ENCODE measurements around the gene WNT3A.

The WNT3A gene

GRCh38 chr1:228073061-228073856 is 66.5 kb downstream of the WNT3A start:
- no peak for DNase-seq

- DNase-seq: no peak
These were observed 67.2 kb downstream of the WNT3A start for GRCh38 chr1:228073857-228074545.

DNA sequence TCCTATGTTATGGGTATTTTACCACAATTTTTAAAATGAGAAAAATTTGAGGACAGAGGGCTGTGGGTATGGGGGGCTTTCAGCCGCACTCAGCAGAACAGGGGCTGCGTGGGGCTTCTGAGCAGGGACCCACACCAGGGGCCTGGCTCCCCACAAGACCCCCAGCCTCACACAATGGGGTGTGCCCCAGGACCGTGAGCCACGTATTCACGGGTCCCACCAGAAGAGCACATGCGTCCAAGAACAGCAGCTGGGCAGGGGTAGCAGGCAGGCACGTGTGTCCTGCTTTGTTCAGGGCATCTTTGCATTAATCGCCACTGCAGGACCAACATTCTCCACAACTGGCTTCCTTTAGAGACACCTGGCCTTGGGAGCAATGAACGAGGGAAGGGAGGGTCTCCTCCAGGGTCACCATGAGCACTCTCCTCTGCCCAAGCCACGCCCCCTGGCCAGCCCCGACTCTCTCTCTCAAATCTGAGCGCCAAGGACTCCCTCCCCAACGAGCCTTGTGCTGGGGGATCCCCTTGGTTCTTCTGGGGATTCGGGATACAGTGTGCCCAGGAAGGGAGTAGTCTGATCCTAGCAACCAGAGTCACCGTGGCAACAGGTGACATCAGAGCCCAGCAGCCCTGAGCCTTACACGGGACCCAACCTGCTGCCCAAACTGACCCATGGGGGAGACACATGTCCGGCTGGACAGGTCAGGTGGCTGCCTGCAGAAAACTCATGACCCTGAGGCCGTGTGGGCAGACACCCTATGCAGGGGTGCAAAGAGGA is 68.3 kb downstream of the WNT3A start:
- DNase-seq: no peak

DNA sequence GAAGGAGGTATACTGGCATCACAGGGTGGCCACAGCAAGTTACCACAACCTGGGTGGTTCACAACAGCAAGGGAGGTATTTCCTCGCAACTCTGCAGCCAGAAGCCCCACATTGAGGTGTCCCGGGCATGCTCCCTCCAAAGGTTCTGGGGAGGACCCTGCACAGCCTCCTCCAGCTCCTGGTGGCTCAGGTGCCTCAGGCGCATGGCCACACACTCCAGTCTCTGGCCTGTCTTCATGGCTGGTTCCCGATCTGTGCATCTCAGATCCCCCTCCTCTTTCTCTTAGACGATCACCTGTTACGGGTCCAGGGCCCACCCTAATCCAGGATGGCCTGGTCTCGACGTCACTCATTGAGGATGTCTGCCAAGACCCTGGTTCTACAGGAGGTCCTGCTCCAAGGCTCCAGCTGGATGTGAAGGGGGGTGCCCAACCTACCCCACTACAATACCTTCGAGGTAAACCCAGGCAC is 69.0 kb downstream of the WNT3A start:
- DNase-seq: no peak

DNA sequence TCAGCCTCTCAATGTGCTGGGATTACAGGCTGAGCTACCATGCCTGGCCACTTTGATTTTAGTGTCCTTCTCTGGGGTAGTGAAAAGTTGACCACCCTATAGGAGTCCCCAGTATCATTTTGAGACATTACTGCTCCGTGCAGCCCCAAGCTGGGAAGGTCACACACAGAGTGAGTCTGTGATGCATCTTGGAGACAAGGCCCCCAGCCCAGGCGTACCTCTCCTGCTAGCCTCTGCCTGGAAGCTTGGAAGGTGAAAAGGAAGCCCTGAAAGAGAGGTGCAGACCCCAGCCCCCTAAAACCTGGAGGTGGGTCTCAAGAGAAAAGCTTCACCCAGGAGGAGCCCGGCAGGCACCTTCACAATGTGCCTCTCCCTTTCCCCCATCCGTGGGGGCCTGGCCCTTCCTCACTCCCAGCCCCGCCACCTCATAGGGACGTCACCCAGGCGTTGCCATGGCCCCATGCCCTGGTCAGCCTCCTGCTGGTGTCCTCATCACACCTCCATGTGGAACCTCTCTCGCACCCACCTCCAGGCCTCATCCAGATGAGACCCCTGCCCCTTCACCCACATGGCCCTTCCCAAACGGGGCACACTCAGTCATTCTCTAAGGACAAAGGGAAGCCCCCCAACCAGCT is 70.1 kb downstream of the WNT3A start:
- DNase-seq: no peak

DNA sequence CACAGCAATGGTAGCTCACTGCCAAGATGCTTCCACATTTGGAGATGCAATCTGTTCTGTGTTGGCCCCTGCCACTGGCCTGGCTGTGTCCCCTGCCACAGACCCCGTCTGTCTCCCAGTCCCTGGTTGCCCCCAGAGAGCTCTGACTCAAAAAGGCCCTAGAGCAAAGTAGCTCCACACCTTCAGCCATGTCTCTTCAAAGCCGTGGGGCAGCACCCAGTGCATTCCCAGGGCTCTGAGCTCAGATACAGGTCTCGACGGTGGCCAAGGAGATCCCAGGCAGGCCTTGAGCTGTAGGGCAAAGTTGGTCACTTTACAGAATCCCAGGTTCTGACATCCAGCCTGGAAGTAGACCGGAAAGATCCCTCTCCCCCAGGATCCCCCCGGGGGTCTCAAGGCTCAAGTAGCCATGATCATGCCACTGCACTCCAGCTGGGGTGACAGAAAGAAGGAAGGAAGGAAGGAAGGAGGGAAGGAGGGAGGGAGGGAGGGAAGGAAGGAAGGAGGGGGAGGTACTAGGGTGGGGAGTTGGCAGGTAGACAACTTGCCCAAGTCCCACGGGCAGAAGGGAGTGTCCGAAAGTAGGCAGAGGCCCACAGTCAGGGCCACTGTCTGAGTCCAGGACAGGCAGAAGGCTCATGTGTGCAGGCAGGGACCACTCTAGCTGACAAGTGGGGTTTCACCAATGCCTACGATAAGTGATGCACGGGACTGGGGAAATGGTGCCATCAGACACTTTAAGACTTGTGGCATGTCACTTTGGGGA is 71.0 kb downstream of the WNT3A start:
- no peak for DNase-seq

DNA sequence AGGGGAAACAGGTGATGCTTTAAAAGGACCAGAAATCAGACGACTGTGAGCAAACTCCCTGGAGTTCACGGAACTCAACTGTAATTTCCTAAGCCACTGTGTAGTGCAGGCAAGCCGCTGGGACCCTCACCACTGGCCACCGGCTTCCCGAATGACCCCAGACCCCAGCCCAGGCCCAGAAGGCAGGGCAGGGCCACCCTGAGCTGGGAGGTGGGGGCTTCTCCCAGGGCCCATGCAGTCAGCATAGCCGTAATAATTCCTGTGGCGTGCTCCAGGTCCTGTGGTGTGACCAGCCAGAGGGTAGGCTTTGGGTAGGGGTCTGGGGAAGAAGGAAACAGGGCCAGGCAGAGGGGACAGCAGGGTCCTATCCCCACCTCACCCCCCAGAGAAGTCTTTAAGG is 72.2 kb downstream of the WNT3A start:
- no peak for DNase-seq

- DNase-seq: no peak
These were observed 72.9 kb downstream of the WNT3A start for GRCh38 chr1:228079601-228080263.

- no peak for DNase-seq
These were observed 74.3 kb downstream of the WNT3A start for GRCh38 chr1:228081144-228081543.

DNA sequence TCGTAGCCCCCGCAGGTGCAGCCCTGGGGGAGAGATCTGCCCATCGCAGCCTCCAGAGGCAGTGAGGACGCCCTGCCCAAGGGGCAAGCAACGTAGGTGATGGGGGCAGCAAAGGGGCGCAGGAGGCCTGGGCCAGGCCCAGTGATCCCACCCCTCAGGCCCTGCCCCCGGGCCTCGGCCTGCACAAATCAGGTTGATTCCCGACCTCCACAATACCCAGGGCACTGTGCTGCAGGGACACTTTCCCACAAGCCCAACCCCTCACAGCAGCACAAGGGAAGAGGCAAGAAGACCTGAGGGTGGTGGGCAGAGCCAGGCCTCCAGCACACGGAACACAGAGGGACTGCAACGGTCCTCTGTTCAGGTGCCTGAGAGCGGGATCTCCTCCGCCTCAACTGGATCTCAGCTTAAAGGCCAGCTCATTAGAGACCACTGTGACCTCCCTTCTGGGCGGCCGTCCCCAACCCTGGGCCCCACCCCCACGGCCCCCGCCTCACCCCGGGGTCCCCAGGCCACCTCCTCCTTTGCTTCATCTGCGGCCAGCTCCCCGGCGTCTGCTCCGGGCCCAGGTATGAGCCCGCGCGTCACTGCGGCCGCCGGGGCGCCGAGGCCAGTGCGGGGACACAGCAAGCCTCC is 74.9 kb downstream of the WNT3A start:
- no peak for DNase-seq

- DNase-seq: peak; percentile 86 to 96
These were observed 75.6 kb downstream of the WNT3A start, which contains the start of gene ARF1 for GRCh38 chr1:228082214-228082917. TSS of gene ARF1 (plus strand) at chr1:228082708. CDS start at chr1:228097115, 14,407 bp downstream.

DNA sequence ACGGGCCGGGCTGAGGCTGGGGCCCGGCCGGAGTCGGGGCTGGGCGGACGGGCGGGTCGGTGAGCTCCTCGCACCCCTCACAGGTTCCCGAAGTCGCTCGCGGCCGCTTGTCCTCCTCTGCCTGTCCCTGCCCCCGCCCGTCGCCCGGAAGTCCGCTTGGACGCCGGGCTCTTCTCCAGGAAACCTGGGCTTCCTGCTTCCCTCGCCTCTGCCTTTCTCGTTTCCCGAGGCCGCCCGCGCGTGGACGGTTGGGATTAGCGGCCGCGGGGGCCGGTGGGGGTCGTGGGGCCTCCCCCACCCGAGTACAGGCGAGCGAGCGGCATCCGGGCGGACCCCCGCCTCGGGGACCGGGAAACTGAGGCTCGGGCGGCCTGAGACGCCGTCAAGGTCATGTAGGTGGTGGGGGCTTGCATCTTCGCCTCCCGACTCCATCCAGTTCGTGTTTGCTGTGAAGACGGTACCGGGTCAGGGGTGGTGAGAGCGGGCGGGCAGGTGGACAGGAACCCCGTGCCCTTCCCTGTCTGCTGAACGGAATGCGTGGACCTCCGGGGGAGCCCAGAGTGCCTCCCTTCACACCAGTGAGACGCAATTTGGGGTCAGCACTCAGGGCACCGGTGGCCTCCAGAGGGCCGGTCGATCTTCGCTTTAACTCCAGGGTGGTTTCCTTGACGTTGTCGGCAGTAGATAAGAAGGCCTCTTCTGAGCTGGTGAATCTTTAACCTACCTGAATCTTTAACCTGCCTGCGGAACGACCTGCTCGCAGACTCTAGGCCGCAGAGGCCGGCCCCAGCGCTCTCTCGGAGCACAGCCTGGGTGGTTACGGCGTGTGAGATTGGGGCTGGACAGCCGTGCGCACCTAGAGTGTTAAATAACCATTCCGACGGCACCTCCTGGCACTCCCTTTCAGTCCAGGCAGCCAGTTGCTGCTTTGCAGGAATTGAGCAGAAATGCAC is 76.4 kb downstream of the WNT3A start:
- DNase-seq: no peak

DNA sequence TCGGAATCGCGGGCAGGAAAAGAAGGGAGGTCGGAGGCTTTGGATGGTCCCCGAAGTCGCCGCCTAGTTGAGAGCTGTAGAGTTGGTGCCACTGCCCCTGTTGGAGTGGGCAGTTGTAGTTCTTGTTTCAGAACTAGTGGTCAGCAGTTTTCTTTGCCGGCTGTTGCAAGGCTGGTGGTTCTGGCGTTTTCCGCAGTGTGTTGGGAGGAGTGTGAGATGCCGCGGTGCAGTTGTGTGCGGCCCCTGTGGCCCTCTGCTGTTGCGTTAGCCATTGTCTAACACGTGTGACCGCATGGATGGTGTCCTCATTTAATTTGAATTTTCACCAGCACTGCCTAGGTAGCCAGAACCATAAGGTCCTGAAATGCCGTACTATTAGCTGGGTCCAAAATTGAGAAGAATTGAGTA is 77.1 kb downstream of the WNT3A start:
- no peak for DNase-seq

- DNase-seq: no peak
These were observed 77.5 kb downstream of the WNT3A start for GRCh38 chr1:228084325-228084724.

GRCh38 chr1:228084797-228085196 is 78.0 kb downstream of the WNT3A start:
- no peak for DNase-seq

DNA sequence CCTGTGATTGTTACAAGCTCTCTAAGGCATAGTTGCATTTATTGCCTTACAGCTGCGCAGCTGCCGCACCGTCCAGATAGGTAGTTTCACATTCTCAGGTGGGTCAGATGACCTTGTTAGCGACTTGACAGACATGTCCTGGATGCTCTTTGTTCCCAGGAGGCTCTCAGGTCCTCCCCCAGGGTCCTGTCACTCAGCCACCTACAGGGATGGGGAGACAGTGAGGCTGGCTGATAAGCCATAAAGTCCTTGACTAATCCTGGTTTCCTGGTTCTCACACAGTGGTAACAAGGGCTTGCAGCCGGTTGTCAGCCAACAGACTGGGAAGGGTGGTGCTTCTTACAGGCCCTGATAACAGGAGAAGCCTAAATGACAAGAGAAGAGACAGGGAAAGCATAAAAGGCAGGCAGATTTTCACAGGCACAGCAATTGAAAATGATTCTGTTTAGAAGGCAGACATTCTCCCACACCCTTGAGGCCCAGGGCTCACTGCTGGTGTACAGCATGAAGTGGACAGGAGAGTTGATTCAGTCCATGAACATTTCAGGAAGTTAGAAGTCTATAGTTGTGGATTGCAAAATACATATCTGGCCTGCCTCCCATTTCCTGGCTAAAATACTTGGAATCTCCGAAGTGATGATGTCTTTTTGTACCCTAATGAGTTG is 78.6 kb downstream of the WNT3A start:
- DNase-seq: no peak

DNA sequence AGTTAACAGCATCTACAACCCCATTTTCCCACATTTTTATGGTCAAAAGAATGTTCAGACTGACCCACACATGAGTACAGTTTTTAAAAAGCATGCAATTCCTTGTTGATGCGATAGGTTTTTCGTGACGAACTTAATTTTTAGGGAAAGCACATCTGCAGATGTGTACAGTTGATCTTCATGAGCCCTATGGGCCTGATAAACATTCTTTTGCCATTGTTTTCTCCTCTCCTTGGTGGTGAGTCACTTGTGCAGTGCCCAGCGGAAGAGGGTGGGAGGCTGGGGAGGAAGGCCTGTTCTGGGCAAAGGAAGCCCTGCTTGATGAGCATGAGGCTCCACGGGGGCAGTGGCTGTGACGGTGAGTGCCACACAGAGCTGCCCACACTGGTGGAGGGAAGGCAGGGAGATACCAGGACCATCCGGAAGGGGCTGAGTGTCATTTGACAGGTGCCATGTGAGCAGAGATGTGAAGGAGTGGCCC is 81.0 kb downstream of the WNT3A start:
- no peak for DNase-seq
